ENCODE data around the gene HOXA10.

HOXA10 gene

GRCh38 chr7:27215356-27215755 is 41.2 kb upstream of the HOXA10 start:
- no peak for TF ChIP-seq CTCF (IDR thresholded peaks at IDR 0.05)
- Mint-ChIP-seq H3K27ac (no peak overlapping the region), H3K4me3 (no peak overlapping the region), H3K27me3 (ENCODE audit: low read depth, poor library complexity) (peaks cover 100% of the 10 kb centered on the region), H3K4me1 (peaks cover 3% of the 10 kb centered on the region), H3K9me3 (no peaks in the 10 kb centered on the region), H3K36me3 (ENCODE audit: low read depth) (no peaks in the 10 kb centered on the region)
- no peak for DNase-seq

- DNase-seq: no peak
- Mint-ChIP-seq H3K27ac (no peak overlapping the region), H3K4me3 (no peak overlapping the region), H3K4me1 (peaks cover 6% of the 10 kb centered on the region), H3K9me3 (no peaks in the 10 kb centered on the region), H3K27me3 (ENCODE audit: low read depth, poor library complexity) (peaks cover 100% of the 10 kb centered on the region), H3K36me3 (ENCODE audit: low read depth) (no peaks in the 10 kb centered on the region)
- no peak for TF ChIP-seq CTCF (IDR thresholded peaks at IDR 0.05)
These were observed 40.3 kb upstream of the HOXA10 start for GRCh38 chr7:27214239-27214950.

GRCh38 chr7:27213433-27214238 is 39.5 kb upstream of the HOXA10 start:
- DNase-seq: no peak
- Mint-ChIP-seq H3K27ac (no peak overlapping the region), H3K4me1 (peaks cover 6% of the 10 kb centered on the region), H3K36me3 (ENCODE audit: low read depth) (no peaks in the 10 kb centered on the region), H3K9me3 (no peaks in the 10 kb centered on the region), H3K4me3 (no peak overlapping the region), H3K27me3 (ENCODE audit: low read depth, poor library complexity) (peaks cover 100% of the 10 kb centered on the region)
- no peak for TF ChIP-seq CTCF (IDR thresholded peaks at IDR 0.05)

- no peak overlapping the region for H3K27ac Mint-ChIP-seq
- peaks cover 100% of the 10 kb centered on the region for H3K27me3 Mint-ChIP-seq (ENCODE audit: low read depth, poor library complexity)
- H3K36me3 Mint-ChIP-seq (ENCODE audit: low read depth): no peaks in the 10 kb centered on the region
- no peak for DNase-seq
- TF ChIP-seq CTCF (IDR thresholded peaks at IDR 0.05): no peak
- H3K4me3 Mint-ChIP-seq: no peak overlapping the region
- H3K9me3 Mint-ChIP-seq: no peaks in the 10 kb centered on the region
- peaks cover 7% of the 10 kb centered on the region for H3K4me1 Mint-ChIP-seq
These were observed 38.6 kb upstream of the HOXA10 start for GRCh38 chr7:27212497-27213432.

GRCh38 chr7:27211764-27212204 is 37.7 kb upstream of the HOXA10 start:
- DNase-seq: no peak
- no peaks in the 10 kb centered on the region for H3K9me3 Mint-ChIP-seq
- no peak for TF ChIP-seq CTCF (IDR thresholded peaks at IDR 0.05)
- peaks cover 11% of the 10 kb centered on the region for H3K4me1 Mint-ChIP-seq
- no peaks in the 10 kb centered on the region for H3K36me3 Mint-ChIP-seq (ENCODE audit: low read depth)
- H3K27ac Mint-ChIP-seq: no peak overlapping the region
- peaks cover 100% of the 10 kb centered on the region for H3K27me3 Mint-ChIP-seq (ENCODE audit: low read depth, poor library complexity)
- H3K4me3 Mint-ChIP-seq: no peak overlapping the region

Measured in nephron progenitor cell (in vitro differentiated cells).